ENCODE data around the gene SBK2.
"Not testable (repeated sequence)": the region's sequence is repeated elsewhere in the genome, so short reads cannot be mapped to it uniquely, and the experiment has no call there.

The SBK2 gene

GRCh38 chr19:55500368-55500952 is 36.5 kb downstream of the SBK2 start:
- DNase-seq: no peak

GRCh38 chr19:55498246-55498840 is 38.6 kb downstream of the SBK2 start:
- DNase-seq: no peak

GRCh38 chr19:55497763-55498162 is 39.2 kb downstream of the SBK2 start:
- no peak for DNase-seq

GRCh38 chr19:55496820-55497219 is 40.1 kb downstream of the SBK2 start:
- not testable (repeated sequence) for DNase-seq

- no peak for DNase-seq
These were observed 41.1 kb downstream of the SBK2 start for GRCh38 chr19:55495646-55496349.

- no peak for DNase-seq
These were observed 42.7 kb downstream of the SBK2 start for GRCh38 chr19:55494172-55494761.

GRCh38 chr19:55493645-55494171 is 43.2 kb downstream of the SBK2 start:
- no peak for DNase-seq

- no peak for DNase-seq
These were observed 43.8 kb downstream of the SBK2 start for GRCh38 chr19:55493052-55493644.

- no peak for DNase-seq
These were observed 44.5 kb downstream of the SBK2 start for GRCh38 chr19:55492362-55492944.

GRCh38 chr19:55491546-55492360 is 45.2 kb downstream of the SBK2 start:
- no peak for DNase-seq

GRCh38 chr19:55490478-55491432 is 46.2 kb downstream of the SBK2 start:
- DNase-seq: no peak

- DNase-seq: no peak
These were observed 47.0 kb downstream of the SBK2 start for GRCh38 chr19:55489711-55490477.

- DNase-seq: no peak
These were observed 47.8 kb downstream of the SBK2 start for GRCh38 chr19:55488986-55489710.

GRCh38 chr19:55487924-55488687 is 48.8 kb downstream of the SBK2 start, which contains the start of gene SSC5D:
Gene SSC5D, plus strand, starts transcription at chr19:55488436. Its CDS starts 154 bp downstream, at chr19:55488590.
- DNase-seq: no peak

- DNase-seq: no peak
These were observed 49.7 kb downstream of the SBK2 start for GRCh38 chr19:55486971-55487923.

GRCh38 chr19:55486043-55486970 is 50.6 kb downstream of the SBK2 start:
- no peak for DNase-seq

All from stimulated activated naive CD4-positive, alpha-beta T cell (primary cell).